Limb (tissue), 2 donors: ENCODE results near the gene FRAS1.
"Not testable (repeated sequence)": the region's sequence is repeated elsewhere in the genome, so short reads cannot be mapped to it uniquely, and the experiment has no call there.

Source experiments
- DNase-seq, 2 donors: peaks; one replicate each; pipeline ENCODE4 v3.0.0-alpha.2; 2016; ENCODE audit errors: extremely low spot score in 2 of 2

Gene FRAS1

DNA sequence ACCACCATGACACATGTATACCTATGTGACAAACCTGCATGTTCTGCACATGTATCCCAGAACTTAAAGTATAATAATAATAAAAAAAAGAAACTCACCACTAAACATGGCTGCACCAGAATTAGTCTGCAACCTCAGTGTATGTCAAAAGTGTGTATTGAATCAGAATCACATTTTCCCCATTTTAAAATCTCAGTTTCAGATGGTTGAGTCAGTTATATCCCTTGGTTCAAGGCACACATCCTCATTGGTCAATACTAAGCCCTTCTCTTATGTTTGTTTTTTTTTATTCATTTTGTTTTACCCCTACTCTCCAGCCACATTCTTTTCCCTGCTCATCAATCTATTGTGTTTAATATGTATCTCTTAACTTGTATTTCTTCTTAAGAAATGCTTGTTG, 436.6 kb downstream of the FRAS1 start:
- no peak for DNase-seq

DNA sequence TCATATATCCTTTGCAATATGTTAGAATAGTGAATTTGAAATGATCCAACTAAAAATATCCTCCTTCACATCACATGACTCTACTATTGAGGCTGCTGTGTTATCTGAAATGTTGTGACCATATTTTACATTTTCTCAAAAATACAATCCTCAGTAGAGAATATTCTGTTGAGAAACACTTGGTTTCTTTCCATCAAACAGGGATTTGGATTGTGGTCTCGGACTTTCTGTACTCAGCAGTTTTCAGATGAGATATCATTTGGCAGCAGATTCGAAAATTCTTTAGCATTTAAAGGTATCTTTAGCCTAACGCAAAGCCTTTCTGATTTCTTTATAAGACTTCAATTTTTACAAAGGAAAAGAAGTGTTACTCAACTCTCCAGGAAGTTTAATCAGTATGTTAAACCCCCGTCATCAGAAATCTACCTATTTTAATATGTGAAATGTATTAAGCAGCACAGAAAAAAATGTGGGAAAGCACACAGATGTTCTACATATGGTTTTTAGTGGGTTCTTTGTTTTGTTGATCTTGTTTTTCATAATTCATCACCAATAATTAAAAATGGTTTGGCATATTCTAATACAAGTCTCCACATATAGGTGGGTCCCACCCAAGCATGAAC, 439.0 kb downstream of the FRAS1 start:
- no peak for DNase-seq

DNA sequence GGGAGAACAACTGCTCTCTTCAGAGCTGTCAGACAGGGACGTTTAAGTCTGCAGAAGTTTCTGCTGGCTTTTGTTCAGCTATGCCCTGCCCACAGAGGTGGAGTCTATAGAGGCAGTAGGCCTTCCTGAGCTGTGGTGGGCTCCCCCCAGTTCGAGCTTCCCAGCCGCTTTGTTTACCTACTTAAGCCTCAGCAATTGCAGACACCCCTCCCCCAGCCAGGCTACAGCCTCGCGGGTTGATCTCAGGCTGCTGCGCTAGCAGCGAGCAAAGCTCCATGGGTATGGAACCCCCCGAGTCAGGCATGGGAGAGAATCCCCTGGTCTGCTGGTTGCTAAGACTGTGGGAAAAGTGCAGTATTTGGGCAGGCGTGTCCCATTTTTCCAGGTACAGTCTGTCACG, 449.1 kb downstream of the FRAS1 start:
- DNase-seq = not testable (repeated sequence)

DNA sequence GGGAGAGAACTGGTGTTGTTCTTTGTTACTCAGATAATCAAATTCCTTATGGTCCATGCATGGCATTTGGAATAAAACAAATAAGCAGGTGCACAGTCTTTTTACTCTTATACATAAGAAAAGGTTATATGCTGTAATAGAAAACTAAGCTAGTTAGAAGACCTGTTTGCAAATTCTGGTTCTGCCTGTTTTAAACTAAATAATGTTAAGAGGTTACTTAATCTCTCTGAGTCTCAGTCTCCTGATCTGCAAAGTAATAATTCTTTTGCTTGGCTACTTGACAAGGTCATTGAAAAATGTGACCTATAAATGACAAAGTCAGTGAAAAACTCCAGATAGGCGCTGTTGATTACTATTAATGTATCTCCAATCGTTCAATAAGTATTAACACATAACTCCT, 451.9 kb downstream of the FRAS1 start:
- no peak for DNase-seq

DNA sequence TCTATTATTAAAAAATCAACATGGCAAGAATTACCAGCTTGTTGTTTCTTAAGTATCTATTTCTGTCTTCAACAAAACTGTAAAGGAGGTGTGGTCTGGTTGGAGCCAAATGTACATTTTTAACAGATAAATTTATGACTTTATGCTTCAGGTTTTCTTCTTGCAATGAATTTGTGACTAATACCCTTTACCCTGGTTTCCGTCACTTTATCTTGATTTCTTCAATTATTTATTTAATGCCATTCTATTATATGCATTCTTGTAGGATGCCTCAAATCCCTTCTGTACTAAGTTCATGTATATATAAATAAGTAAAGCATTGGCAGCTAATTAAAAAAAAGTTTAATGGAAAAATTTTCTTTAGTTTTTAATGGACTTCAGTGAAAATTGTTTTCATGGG, 453.0 kb downstream of the FRAS1 start:
- DNase-seq = no peak

DNA sequence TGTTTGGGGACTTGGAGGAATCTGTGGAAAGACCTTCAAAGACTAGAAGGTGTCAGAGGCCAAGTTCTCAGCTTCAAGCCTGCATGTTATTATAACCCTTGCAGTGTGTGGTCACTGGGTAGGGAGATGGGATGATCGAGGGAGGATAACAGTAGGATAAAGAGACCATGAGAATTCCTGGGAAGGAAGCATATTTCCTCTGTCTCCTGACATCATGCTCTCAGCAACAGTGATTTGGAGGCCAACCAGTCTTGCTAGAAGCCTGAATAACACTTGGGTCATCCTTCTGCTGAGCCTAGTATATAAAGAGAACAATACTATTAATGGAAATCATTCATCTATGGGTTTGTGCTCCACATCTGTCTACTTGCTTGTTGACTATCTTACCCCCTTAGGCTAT, 453.6 kb downstream of the FRAS1 start:
- DNase-seq = no peak

DNA sequence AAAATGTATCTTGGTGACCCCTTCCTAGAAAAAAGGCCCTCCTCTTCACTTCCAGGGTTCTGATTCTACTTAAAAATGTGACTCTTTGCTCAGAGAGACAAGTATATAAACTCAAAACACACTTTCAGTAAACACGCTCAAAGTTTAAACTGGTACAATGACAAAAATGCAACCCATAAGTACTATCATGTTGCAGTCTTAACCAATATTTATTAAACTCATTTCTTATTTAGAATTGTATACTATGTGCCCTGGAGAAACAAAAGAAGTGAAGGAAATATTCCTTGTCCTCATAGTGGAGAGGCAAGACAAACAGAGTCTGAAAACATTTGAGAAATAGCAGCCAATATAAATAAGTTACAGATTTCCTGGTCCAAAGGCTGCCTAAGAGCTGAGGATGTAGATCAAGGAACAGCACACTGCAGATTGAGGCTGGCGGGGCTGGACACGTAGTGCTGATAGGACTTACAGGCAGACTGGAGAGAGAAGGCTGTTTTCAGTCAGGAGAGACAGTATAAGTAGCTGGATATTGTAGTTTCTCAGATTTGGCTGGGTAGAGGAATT, 455.3 kb downstream of the FRAS1 start:
- no peak for DNase-seq

DNA sequence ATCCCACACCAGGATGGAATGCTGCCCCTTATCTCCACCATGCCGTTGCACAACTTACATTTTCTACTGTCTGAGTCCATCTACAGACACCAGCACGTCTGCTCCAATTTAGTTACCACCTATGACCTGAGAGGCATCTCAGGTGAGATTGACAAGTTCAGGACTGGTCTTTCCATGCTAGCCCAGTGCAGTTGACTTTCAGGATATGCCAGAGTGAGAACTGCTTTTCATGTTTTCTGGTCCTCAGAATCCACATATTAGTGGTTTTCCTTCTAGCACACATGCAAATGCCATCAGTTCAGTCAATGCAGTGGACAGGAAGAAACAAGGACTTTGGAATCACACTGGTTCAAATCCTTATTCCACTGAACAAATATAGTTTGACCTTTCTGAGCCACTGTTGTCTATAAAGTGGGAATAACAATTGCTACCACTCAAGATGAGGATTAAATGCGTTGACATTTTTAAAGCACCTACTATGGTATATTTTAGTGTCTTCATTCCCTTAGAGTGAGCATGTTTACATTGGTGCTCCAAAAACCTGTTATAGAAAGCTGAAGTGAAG, 456.4 kb downstream of the FRAS1 start:
- DNase-seq = no peak

DNA sequence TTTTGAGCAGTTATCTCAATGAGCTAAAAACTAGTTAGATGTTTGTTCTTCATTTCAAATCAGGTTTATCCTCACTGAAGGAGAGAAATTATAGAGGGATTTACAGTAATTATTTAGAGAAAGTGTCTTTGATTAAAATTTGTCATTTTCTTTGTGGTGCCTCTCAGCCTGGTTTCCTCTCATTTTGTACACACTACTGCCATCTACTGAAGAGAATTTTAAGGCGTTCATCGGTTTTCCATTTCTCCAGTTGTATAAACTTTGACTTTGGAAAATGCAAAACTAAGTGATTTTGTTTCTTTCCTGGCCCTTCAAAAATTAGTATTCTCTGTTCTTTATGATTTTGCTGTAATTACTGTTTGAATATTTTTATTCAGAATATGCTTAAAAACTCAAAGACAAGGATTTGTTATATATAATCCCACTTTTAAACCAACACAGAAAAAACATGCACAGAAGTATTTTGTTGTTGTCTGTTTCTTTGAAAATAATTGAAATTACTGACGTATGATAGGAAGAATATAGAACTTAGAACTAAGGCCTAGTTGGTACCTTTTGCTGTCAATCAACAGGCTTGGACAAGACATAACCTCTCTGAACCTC, 460.0 kb downstream of the FRAS1 start:
- DNase-seq = peak in 1 of 2 donors; percentile 30

DNA sequence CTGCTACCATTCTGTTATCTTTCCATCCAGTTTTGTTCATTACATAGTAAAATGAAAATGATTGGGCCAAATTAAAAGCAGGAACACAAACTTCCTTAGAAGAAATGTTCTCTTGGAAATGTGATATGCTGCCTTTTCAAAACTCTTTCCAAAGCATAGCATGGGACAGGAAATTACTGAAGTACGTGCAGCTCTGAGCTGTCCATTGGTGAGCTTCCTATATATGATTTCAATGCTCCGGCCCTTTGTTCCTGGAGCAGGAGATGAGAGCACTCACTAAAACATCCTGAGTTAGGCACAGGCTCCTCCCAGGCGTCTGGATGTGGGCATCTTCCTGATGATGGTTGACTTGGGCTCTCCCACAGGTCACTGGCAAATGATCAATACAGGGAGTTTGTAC, 461.4 kb downstream of the FRAS1 start:
- DNase-seq = no peak

DNA sequence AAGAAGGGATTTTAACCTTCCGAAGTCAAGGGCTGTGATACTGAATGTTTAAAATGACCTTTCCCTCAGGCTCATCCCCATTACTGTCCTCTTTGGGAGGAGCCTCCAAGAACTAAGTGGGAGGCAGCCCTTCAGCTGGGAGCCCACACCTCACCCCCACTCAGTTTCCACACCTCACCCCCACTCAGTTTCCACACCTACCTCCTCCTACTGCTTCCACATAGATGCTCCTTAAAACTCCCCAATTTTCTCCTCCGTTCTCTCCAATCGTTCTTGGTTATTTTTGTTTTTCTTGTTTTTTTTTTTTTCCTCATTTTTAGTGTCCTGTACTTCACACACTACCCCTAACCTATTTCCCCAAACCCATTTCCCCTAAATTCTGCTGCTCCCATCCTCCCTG, 462.8 kb downstream of the FRAS1 start:
- DNase-seq = no peak

DNA sequence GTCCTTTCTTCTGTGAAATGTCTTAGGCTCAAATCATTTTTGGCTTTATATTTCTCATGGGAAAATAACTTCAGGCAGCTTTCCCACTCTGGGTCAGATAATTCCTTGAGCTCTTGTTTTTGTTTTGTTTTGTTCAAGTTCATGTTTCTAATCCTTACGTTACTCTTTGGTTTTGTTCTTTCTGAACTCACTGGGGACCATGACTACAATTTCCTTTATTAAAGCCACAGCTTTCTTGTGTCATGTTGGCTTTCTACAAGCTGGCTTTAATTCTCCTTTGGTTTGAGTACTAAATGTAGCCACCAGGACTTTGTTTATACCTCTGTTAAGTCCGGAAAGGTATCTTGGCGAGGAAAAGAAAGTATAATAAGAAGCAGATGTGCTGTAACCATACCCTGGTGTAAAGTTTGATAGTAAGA, 463.7 kb downstream of the FRAS1 start:
- DNase-seq = peak in 1 of 2 donors; percentile 36

DNA sequence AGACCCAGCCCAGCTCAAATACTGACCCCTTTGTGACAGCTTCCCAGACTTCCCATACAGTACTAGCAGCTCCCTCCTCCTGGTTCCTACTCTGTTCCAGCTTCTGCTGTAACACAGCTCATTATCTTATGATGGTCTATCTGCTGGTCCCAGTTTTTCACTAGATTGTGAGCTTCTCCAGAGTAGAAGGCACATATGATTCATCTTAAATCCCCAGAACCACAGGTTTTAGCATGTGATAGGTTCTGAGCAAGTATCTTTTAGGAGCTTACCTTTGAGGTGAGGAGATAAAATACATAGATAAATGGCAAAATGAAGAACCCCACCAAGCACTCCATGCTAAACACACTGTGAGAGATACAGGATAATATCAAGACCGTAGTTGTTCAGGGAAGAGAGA, 466.9 kb downstream of the FRAS1 start:
- DNase-seq = no peak

DNA sequence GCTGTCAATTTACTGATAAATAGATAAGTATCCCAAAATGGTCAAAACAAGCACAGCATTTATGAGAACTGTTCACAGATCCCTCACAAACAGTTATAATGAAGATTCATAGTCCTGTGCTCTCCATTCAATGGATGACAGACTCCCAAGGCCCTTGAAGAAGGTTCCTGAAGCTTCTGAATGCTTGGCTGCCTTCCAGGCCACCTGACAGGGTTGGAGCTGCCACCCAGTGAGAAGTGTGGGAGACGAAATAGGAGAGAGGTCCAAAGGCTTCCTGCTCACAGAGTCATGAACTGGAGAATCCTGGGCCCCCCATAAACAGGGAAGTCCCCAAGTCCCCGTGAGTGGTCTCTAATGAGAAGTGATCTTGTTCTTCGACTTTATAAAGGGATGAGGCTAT, 468.4 kb downstream of the FRAS1 start:
- DNase-seq = no peak

DNA sequence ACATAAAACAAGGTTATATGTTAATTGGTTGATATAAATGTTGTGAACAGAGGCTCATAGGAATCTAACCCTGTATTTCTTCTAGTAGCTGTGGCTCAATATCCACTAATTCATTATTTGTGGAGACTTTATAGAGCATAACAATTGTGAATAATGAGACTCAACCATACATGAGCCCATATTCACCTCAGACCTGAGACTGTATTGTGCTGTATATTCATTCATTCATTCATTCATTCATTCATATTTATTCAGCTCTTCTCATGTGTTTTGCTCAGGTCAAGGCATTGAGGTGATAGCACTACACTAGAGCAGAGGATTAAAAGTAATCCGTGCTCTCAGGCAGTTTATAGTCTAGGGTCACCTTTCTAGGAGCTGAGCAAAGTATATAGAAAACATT, 470.0 kb downstream of the FRAS1 start:
- DNase-seq = no peak

DNA sequence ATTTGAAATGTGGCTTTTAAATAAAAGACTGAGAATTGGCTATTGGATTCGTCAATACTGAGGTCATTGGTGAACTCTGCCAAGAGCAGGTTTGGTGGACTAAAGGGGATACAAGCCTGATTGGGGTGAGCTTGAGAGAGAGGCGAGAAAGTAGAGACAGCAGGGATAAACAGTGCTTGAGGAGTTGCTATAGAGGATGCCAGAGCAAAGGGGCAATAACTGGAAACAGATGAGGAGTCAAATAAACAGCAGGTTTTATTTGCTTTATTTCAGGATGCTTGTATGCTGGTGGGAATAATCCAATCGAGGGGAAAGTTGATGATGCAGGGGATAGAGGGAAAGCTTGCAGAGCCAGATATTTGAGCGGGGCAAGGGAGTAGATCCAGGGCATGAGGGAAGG, 470.4 kb downstream of the FRAS1 start:
- DNase-seq = no peak

DNA sequence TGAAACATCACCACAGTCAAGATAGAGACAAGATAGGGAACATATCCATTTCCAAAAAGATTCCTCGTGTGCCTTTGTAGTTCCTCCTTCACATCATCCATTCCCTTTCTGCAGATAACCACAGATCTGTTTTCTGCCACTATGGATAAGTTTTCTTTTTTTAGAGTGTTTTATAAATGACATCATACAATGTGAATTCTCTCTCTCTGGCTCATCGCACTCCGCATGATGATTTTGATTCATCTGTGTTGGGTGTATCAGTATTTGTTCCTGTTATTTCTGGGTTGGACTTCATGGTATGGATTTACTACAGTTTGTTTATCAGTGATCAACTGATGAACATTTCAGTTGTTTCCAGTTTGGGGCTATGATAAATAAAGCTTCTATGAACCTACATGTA, 471.2 kb downstream of the FRAS1 start:
- no peak for DNase-seq

DNA sequence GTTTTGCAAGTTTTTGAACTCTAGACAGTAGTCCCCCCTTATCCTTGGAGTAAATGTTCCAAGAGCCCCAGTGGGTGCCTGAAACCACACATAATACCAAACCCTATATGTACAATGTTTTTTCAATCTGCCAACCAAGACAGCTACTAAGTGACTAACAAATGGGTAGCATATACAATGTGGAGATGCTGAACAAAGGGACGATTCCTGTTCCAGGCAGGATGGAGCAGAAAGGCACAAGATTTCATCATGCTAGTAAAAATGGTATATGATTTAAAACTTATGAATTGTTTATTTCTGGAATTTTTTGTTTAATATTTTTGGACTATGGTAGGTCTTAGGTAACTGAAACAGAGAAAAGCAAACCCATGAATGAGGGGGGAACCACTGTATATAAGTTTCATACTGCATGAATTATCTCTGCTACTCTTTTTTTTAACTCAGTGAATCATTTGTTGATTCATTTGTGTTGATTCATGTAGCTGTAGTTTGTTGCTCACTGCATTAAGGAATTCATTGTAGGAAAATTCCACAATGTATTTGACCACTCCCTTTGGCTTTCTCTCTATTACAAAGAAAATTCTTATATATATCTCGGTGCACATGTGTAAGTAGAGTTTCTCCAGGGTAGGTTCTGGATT, 472.6 kb downstream of the FRAS1 start:
- DNase-seq = no peak

DNA sequence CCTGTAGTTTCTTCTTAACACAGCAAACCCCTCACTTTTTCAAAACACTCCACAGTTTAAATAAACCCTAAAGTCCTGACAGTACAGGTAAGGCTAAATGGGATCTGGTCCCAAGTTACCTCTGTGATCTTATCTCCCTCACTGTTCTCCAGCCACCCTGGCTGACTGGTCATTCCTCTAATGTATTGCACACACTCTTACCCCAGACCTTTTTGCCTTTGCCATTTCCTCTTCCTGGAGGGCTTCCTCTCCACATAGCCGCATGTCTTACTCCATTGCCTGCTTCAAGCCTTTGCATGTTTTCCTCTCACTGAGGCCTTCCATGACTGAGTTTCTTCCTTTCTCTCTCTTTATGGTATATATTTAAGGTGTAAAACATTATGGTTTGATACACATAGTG, 474.9 kb downstream of the FRAS1 start:
- no peak for DNase-seq

DNA sequence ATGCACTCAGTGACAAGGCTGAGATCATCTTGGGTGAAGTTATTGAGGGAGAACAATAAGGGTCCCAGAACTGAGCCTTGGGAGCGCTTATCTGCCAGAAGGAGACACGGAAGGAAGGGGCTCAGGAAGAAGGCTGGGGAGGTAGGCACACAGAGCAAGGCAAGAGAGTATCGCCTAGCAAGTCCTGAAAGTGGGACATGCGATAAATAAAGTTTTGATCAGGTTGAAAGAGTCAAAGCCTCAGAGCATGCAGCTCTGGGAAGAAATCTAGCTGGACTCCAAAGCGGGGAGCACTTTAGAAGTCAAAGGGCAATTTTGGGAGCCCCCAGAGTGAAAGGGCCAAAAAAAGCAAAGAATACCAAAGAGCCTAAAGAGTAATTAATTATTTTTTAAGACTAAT, 476.7 kb downstream of the FRAS1 start:
- DNase-seq = no peak

DNA sequence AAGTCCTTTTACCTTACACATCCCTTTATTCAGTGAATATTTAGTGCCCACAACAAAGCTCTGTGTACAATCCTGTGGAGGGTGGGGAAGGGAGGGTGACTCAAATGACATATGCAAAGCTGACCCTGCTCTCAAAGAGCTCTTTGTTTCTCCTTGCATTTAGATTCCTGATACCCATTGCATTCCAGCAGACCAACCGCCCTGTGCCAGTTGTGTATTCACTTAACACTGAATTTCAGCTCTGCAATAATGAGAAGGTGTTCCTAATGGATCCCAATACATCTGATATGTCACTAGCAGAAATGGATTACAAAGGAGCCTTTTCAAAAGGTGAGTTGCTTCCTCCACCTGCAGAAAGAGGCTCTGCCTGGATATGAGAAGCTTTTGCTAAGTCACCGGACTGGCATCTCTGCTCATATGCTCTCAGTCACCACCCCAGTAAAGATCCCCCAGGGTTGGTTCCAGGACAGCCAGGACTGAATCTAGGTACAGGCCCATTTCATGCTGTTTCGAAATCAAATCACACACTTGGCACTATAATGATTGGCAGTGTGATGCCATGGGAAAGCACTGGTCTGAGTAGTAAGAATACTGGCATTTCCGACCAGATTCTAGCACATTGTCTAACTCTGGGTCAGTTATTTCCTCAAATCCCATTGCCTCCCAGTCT, 477.3 kb downstream of the FRAS1 start:
- no peak for DNase-seq

DNA sequence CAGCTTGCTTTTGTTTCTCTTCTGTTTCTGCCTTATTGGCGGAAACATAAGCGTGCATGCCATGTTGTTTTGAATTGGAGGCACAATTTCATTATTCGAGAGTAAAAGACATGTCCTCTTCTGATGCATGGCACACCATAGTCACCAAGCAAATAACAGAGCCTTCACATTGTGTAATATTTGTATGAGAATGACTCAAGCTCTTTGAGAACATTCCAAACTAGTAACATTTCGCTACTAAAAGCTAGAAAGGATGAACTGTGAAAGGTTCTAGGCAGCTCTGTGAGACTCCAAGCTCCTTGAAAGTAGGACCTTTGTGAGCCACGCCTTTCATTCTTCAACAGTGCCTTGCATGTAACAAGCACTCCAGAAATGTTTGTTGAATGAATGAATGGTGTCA, 485.2 kb downstream of the FRAS1 start:
- no peak for DNase-seq
